ENCODE results near the gene PBRM1. TPM values are rescaled to one million over a fixed set of nuclear protein-coding genes. Genes with fewer than 3 reads are reported as not detected.

Gene PBRM1
- total and polyA plus RNA-seq, 2 experiments from 2014 or later, result 42.6 to 60.3 TPM

- H3K4me2 ChIP-seq (ENCODE audit: unreplicated experiment), result no peak overlapping the region
- no peaks in the 10 kb centered on the region for H3K4me1 ChIP-seq (ENCODE audit: insufficient read depth)
- no peak overlapping the region for H3K9ac ChIP-seq
- DNase-seq, result no peak
- H3K4me3 ChIP-seq, result no peak overlapping the region
- H3K9me2 ChIP-seq (ENCODE audit: insufficient read depth), result no peaks in the 10 kb centered on the region
- no peaks in the 10 kb centered on the region; the same call in 1 of the 2 replicates for H3K27me3 ChIP-seq (replicated peaks; ENCODE audit: insufficient read depth)
- TF ChIP-seq EZH2phosphoT487 (IDR thresholded peaks at IDR 0.05; ENCODE audit: insufficient read depth, low read depth) (no peak), EZH2 (IDR thresholded peaks at IDR 0.05; ENCODE audit: insufficient read depth, poor library complexity, severe bottlenecking) (no peak)
- in situ Hi-C loops (cut with MboI), result no loop called here
- no peaks in the 10 kb centered on the region for H4K20me1 ChIP-seq (ENCODE audit: insufficient read depth)
- no peaks in the 10 kb centered on the region for H3K9me3 ChIP-seq (ENCODE audit: low read depth)
- H2AFZ ChIP-seq, result no peak overlapping the region
- no peaks in the 10 kb centered on the region for H3K79me2 ChIP-seq (ENCODE audit: insufficient read depth)
- H3K36me3 ChIP-seq (ENCODE audit: low read depth), result no peaks in the 10 kb centered on the region
- no peaks in the 10 kb centered on the region for H3F3A ChIP-seq (ENCODE audit: insufficient read depth)
- no peak overlapping the region for H3K27ac ChIP-seq
- WGBS, 2 experiments (ENCODE audit: low coverage in 1 of 2, low lambda C conversion rate in 2 of 2, missing lambda C conversion rate in 2 of 2), result 4 to 43% methylated on average over 3 to 6 of the region's 6 CpGs
Measured at GRCh38 chr3:52515192-52515591, 170.5 kb downstream of the PBRM1 start.

- Histone ChIP-seq H3F3A (ENCODE audit: insufficient read depth) (no peaks in the 10 kb centered on the region), H3K79me2 (ENCODE audit: insufficient read depth) (no peaks in the 10 kb centered on the region), H3K27ac (no peak overlapping the region), H3K9me3 (ENCODE audit: low read depth) (no peaks in the 10 kb centered on the region), H3K9me2 (ENCODE audit: insufficient read depth) (no peaks in the 10 kb centered on the region), H3K27me3 (replicated peaks; ENCODE audit: insufficient read depth) (no peaks in the 10 kb centered on the region; the same call in 1 of the 2 replicates), H3K4me2 (ENCODE audit: unreplicated experiment) (no peak overlapping the region), H3K9ac (no peak overlapping the region), H3K4me1 (ENCODE audit: insufficient read depth) (no peaks in the 10 kb centered on the region), H3K36me3 (ENCODE audit: low read depth) (no peaks in the 10 kb centered on the region), H3K4me3 (no peak overlapping the region), H2AFZ (no peak overlapping the region), H4K20me1 (ENCODE audit: insufficient read depth) (no peaks in the 10 kb centered on the region)
- no peak for TF ChIP-seq EZH2 (IDR thresholded peaks at IDR 0.05; ENCODE audit: insufficient read depth, poor library complexity, severe bottlenecking)
- TF ChIP-seq EZH2phosphoT487 (IDR thresholded peaks at IDR 0.05; ENCODE audit: insufficient read depth, low read depth), result no peak
- DNase-seq, result no peak
- in situ Hi-C loops (cut with MboI), result no loop called here
- 63 to 64% methylated on average over 11 of the region's 11 CpGs for WGBS, 2 experiments (ENCODE audit: low coverage in 1 of 2, low lambda C conversion rate in 2 of 2, missing lambda C conversion rate in 2 of 2)
Measured at GRCh38 chr3:52514576-52514975, 171.1 kb downstream of the PBRM1 start.

GRCh38 chr3:52513281-52513680, 172.4 kb downstream of the PBRM1 start:
- H4K20me1 ChIP-seq (ENCODE audit: insufficient read depth), result no peaks in the 10 kb centered on the region
- H3K27ac ChIP-seq, result no peak overlapping the region
- in situ Hi-C loops (cut with MboI), result no loop called here
- DNase-seq, result no peak
- no peaks in the 10 kb centered on the region for H3K4me1 ChIP-seq (ENCODE audit: insufficient read depth)
- TF ChIP-seq EZH2phosphoT487 (IDR thresholded peaks at IDR 0.05; ENCODE audit: insufficient read depth, low read depth) (no peak), EZH2 (IDR thresholded peaks at IDR 0.05; ENCODE audit: insufficient read depth, poor library complexity, severe bottlenecking) (no peak)
- no peaks in the 10 kb centered on the region for H3K9me2 ChIP-seq (ENCODE audit: insufficient read depth)
- no peaks in the 10 kb centered on the region for H3K36me3 ChIP-seq (ENCODE audit: low read depth)
- H3K4me2 ChIP-seq (ENCODE audit: unreplicated experiment), result no peak overlapping the region
- H3K9ac ChIP-seq, result no peak overlapping the region
- no peaks in the 10 kb centered on the region for H3F3A ChIP-seq (ENCODE audit: insufficient read depth)
- H3K9me3 ChIP-seq (ENCODE audit: low read depth), result no peaks in the 10 kb centered on the region
- H2AFZ ChIP-seq, result no peak overlapping the region
- 66 to 76% methylated on average over 7 of the region's 7 CpGs for WGBS, 2 experiments (ENCODE audit: low coverage in 1 of 2, low lambda C conversion rate in 2 of 2, missing lambda C conversion rate in 2 of 2)
- no peaks in the 10 kb centered on the region; the same call in 1 of the 2 replicates for H3K27me3 ChIP-seq (replicated peaks; ENCODE audit: insufficient read depth)
- H3K4me3 ChIP-seq, result no peak overlapping the region
- no peaks in the 10 kb centered on the region for H3K79me2 ChIP-seq (ENCODE audit: insufficient read depth)

GRCh38 chr3:52512727-52513126, 173.0 kb downstream of the PBRM1 start:
- Histone ChIP-seq H3K9me3 (ENCODE audit: low read depth) (no peaks in the 10 kb centered on the region), H3K27ac (no peak overlapping the region), H2AFZ (no peak overlapping the region), H3K36me3 (ENCODE audit: low read depth) (no peaks in the 10 kb centered on the region), H3K4me1 (ENCODE audit: insufficient read depth) (no peaks in the 10 kb centered on the region), H4K20me1 (ENCODE audit: insufficient read depth) (no peaks in the 10 kb centered on the region), H3K27me3 (replicated peaks; ENCODE audit: insufficient read depth) (no peaks in the 10 kb centered on the region; the same call in 1 of the 2 replicates), H3K4me2 (ENCODE audit: unreplicated experiment) (no peak overlapping the region), H3F3A (ENCODE audit: insufficient read depth) (no peaks in the 10 kb centered on the region), H3K9ac (no peak overlapping the region), H3K9me2 (ENCODE audit: insufficient read depth) (no peaks in the 10 kb centered on the region), H3K79me2 (ENCODE audit: insufficient read depth) (no peaks in the 10 kb centered on the region), H3K4me3 (no peak overlapping the region)
- TF ChIP-seq EZH2 (IDR thresholded peaks at IDR 0.05; ENCODE audit: insufficient read depth, poor library complexity, severe bottlenecking) (no peak), EZH2phosphoT487 (IDR thresholded peaks at IDR 0.05; ENCODE audit: insufficient read depth, low read depth) (no peak)
- 53 to 62% methylated on average over 17 of the region's 17 CpGs for WGBS, 2 experiments (ENCODE audit: low coverage in 1 of 2, low lambda C conversion rate in 2 of 2, missing lambda C conversion rate in 2 of 2)
- in situ Hi-C loops (cut with MboI), result no loop called here
- no peak for DNase-seq

- no peak overlapping the region for H3K4me2 ChIP-seq (ENCODE audit: unreplicated experiment)
- no peaks in the 10 kb centered on the region for H3K9me3 ChIP-seq (ENCODE audit: low read depth)
- no peak overlapping the region for H2AFZ ChIP-seq
- H3F3A ChIP-seq (ENCODE audit: insufficient read depth), result no peaks in the 10 kb centered on the region
- no peaks in the 10 kb centered on the region for H3K9me2 ChIP-seq (ENCODE audit: insufficient read depth)
- WGBS, 2 experiments (ENCODE audit: low coverage in 1 of 2, low lambda C conversion rate in 2 of 2, missing lambda C conversion rate in 2 of 2), result 40 to 47% methylated on average over 8 of the region's 8 CpGs
- H3K4me3 ChIP-seq, result no peak overlapping the region
- no peaks in the 10 kb centered on the region for H4K20me1 ChIP-seq (ENCODE audit: insufficient read depth)
- in situ Hi-C loops (cut with MboI), result no loop called here
- no peaks in the 10 kb centered on the region for H3K4me1 ChIP-seq (ENCODE audit: insufficient read depth)
- DNase-seq, result no peak
- H3K27me3 ChIP-seq (replicated peaks; ENCODE audit: insufficient read depth), result no peaks in the 10 kb centered on the region; the same call in 1 of the 2 replicates
- no peak overlapping the region for H3K9ac ChIP-seq
- H3K36me3 ChIP-seq (ENCODE audit: low read depth), result no peaks in the 10 kb centered on the region
- no peak overlapping the region for H3K27ac ChIP-seq
- no peak for TF ChIP-seq EZH2 (IDR thresholded peaks at IDR 0.05; ENCODE audit: insufficient read depth, poor library complexity, severe bottlenecking)
- TF ChIP-seq EZH2phosphoT487 (IDR thresholded peaks at IDR 0.05; ENCODE audit: insufficient read depth, low read depth), result no peak
- no peaks in the 10 kb centered on the region for H3K79me2 ChIP-seq (ENCODE audit: insufficient read depth)
Measured at GRCh38 chr3:52512105-52512504, 173.6 kb downstream of the PBRM1 start.

Measured in GM23248 (cell line).